GM19240 (cell line): Measurements from ENCODE around the gene FOXB1.

Experiments
- DNase-seq: peaks from one replicate; pipeline ENCODE4 v3.0.0; 2011; ENCODE audit warnings: low spot score; ENCODE audit not compliant: insufficient read length

The FOXB1 gene

DNA sequence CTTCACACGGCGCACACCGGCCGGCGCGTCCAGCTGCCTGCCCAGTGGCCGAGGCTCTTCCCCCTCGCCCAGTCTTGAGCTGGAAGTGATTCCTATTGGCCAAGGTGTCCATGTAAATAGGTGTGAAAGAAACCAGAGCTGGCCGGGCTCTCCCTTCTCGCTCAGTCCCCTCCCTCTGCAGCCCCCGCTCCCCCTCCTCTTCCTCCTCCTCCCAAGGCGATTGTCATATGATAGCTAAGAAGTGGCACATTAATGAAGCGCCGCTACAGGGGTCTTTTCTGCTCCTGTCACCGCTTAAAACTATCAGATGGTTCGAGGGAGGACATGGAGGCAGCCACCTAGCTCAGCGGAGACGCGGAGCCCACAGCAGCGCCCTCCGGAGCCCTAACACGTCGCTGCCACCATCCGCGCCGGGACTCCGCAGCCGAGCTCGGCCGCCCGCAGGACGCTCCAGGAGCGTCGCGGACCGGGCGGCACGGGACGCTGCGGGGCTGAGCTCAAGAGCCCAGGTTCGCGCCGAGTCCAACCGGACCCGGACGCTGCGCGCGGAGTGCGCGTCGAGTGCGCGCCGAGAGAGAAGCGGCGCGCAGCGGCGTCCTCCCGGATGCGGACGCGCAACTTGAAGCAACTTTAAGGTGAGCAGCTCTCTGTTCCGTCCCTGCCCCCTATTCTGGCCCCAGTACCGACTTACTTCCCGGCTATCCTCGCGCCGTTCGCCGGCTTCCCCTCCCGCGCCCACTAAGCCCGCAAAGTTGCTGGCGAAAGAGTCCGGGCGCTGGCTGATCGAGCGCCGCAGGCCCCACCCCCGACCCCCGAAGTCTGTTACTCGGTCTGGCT, at the start of gene FOXB1:
FOXB1 (plus strand) TSS at position 303 of the 837 bp plus-strand sequence. CDS start 653 bp downstream, outside the sequence.
- DNase-seq, result no peak

DNA sequence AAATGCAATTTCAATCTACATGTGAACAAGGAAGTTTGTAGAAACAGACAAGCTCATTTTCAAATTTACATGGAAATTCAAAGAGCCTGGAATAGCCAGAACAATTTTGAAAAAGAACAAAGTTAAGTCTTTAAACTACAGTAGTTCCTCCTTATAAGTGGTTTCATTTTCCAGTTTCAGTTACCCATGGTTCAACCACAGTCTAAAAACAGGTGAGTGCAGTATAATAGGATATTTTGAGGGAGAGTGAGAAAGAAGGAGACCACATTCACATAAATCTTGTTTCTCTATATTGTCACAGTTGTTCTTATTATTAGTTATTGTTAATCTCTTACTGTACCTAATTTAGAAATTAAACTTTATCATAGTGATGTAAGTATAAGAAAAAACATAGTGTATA, 45.8 kb upstream of the FOXB1 start:
- no peak for DNase-seq

DNA sequence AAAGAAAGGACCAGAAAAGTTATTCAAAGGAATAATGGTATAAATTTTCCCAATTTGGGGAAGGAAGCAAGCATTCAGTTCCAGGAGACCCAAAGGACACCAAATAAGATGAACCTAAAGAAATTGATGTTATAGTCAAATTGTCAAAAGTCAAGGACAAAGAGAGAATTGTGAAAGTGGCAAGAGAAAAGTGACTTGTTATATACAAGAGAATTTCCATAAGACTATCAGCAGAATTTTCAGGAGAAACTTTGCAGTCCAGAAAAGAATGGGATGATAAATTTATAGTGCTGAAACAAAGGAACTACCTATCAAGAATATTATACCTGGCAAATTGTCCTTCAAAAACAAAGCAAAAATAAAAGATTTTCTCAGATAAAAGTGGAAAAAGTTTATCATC, 43.8 kb upstream of the FOXB1 start:
- DNase-seq, result no peak

DNA sequence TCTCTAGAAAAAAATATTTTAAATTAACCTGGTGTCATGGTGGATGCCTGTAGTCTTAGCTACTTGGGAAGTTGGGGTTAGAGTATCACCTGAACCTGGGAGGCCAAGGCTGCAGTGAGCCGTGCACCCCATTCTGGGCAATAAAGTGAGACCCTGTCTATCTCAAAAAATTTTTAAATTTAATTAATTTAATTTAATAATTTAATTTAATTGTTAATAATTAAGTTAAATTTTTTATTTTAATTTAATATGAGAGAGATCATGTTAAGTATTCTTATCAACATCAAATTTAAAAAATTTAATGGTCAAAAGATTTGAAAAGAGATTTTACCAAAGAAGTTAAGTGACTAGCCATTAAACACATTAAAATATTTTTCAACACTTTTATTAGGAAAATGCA, 40.8 kb upstream of the FOXB1 start:
- DNase-seq, result no peak

DNA sequence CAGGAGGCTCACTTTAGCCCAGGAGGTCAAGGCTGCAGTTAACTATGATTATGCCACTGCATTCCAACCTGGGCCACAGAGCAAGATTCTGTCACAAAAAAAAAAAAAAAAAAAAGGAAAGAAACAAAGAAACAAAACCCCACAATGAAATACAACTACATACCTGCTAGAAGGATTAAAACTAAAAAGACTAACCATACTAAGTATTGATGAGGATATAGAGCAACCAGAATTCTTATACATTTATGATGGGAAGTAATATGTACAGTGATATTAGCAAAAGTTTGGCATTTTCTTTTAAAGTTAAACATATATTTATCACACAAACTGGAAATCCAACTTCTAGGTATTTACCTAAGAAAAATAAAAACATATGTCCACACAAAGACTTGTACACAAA, 40.2 kb upstream of the FOXB1 start:
- no peak for DNase-seq

DNA sequence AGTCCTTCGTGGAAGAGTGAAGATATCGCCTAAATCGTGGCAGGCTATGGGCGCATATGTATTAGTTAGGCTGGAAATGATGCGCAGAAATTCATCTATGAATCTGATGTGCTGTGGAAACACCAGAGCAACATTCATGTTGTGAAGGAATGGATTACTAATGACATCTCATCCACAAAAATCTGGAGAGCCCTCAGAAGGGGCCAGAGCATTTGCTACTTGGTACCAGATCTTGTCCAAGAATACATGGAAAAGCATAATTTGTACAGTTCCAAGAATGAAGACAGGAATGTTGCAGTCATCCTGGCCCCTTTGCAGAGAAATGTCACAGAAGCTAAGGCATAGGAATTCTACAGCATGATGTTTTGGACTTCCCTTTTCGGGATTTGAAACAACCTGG, 38.4 kb upstream of the FOXB1 start:
- no peak for DNase-seq

DNA sequence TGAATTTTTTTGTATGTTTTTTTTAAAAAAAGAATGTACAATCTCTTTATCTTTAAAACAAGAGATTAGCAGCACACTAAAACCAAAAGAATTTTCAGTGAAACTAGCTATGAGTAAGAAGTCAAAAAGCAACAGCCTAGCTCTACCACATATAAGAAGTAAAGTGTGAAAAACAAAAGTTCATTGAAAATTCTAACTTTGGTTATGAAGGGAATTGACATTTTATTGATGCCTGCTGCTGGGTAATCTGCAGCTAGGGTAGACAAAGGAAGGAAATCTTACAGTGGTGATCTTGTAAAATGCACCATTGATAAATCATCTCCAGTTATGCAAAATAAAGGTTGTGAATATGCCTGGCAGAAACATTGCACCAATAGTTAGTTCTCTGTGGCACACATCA, 37.8 kb upstream of the FOXB1 start:
- no peak for DNase-seq

DNA sequence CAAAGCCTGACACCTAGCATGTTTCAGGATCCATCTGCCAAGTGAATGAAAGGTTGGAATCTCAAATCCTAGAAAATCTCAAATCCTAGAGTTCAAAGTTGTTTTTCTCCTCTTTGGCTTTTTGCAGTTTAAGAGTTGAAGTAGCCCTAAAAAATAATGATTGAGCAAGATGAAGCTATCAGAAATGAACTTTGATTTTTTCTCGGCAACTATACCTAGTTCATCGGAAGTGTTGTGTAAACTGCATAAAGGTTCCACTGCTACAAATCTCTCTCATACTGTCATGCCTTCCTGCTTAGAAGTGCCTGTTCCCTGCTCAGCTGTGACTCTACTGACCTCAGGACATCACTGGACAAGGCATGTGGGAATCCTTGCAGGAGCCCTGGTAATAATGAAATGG, 35.8 kb upstream of the FOXB1 start:
- DNase-seq, result no peak

DNA sequence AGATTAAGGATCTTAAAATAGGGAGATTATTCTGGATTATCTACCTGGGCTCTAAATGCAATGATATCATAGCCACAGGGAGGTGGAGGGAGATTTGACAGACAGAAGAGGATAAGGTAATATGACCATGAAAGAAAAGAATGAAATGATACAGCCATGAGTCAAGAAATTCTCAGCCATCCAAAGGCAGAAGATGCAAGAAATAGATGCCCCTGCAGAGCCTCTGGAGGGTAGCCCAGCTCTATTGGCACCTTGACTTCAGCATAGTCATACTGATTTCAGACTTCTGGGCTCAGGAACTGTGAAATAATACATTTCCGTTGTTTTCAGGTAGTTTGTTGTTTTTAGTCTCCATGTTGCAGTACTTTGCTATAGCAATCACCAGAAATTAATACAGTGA, 31.9 kb upstream of the FOXB1 start:
- DNase-seq, result no peak

DNA sequence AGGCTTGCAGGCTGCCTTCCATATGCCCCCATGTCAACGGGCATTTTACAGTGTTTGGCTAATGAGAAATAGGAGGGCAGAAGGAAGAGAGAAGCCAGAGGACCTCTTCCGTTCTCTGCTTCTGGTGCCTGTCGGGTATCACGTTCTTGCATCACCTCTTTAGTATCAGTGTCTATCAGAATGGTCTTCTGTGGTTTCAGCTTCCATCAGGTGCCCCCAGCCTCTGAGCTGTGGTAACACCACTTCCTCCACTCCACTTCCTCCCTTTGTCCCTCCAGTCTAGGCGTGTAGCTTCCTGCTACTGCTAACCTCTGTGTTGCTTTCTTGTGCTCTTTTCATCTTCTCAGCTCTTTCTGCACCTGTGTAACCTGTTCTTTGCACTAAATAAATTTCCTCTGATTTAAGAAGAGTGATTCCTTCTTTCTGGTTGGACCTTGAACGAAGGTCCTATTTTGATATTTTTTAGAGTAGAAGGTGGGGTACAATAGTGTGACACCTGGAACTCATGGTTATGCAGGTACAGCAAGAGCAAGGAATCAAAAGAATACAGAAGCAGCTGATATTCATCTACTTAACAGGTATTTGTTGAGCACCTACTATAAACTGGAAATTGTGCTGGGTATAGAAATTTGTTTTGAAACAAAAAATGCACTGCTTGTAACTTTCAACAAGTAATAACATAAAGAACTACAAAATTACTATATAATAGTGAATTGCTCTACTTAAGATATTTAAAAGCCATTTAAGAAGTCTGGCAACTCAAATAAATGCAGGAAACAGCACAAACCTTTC, 27.4 kb upstream of the FOXB1 start:
- DNase-seq, result no peak

DNA sequence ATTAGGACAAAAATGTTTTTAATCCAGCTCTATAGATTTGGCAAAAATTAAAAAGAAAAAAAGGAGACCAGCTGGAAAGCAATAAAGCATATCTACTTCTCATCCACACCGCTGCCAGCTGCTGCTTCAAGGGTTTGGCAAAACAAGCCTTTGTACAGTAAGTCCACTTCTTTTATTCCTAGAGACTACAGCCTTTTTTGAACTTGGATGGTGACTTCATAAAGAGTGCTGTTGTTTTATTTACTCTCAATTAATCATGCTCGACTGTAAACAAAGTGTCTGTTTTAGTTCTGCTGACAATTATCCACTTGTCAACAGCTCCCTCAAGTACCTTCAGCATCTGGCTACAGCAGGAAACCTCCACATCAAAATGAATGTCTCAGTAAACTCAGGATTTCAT, 12.3 kb upstream of the FOXB1 start:
- DNase-seq, result no peak

DNA sequence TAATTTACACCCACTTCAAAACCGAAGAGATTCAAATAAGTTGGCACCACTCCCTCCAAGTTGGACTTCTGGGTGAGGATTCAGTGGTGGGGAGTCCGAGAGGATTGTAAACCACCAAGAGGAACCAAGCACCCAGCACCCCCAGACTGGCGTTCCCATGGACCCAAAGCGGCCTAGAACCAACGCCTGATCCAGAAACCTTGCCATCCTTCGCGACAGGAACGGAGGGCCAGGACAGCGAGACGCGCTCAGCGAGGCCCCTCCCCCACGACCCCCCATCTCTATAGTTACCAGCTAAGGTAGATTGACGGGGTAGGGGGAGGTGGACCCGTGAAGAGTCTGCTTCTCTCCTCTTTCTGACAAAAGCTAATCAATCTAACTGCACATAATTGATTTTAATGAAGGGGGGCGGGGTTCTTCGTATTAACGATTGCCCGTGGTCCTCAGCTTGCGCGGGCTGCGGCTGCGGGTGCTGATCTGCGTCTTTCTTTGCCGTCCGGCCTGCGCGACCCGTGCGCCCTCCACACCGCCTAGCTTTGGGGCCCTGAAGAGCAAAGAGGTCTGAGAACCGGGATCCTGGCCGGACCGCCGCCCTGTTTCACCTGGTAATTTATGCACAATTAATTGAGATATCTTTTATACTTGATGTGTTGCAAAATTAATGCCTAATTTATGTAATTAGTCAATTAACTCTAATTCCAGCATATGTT, 10.9 kb upstream of the FOXB1 start:
- no peak for DNase-seq

DNA sequence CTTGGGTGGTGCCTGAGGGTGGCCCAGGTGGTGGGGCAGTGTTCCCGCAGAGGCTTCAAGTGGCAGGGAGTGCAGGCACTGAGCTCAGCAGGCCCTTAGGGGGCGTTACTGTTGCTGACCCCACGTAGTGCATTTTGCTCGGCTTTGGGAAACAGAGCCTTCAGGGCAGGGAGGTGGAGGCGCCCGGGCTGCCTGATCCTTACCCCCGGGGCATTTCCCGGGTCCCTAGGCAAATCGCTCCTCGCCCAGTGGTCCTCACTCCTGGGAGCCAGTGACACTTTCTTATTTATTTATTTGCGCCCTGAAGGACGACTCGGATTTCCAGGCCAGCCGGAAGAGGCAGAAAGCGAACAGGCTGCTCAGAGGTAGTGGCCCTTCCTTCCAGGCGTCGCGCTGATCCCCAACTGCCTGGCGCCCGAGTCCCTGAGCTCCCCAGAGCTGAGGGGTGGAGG, 10.1 kb upstream of the FOXB1 start:
- DNase-seq, result no peak

DNA sequence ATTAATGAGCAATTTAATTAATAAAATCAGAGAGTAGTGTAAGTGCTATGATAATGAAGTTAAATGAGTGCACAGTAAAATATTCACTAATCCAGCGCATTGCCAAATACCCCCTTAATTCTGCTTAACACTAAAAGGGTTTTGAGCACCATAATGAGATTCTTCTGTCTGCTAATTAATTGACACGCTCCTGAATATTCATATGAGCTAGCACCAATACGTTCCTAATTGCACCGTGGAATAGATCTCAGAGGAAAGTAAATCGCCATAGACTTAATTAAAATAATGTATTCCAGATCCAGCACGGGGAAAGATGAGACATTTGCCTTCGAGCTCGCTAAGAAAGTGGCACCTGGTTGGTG, 9.6 kb upstream of the FOXB1 start:
- no peak for DNase-seq

DNA sequence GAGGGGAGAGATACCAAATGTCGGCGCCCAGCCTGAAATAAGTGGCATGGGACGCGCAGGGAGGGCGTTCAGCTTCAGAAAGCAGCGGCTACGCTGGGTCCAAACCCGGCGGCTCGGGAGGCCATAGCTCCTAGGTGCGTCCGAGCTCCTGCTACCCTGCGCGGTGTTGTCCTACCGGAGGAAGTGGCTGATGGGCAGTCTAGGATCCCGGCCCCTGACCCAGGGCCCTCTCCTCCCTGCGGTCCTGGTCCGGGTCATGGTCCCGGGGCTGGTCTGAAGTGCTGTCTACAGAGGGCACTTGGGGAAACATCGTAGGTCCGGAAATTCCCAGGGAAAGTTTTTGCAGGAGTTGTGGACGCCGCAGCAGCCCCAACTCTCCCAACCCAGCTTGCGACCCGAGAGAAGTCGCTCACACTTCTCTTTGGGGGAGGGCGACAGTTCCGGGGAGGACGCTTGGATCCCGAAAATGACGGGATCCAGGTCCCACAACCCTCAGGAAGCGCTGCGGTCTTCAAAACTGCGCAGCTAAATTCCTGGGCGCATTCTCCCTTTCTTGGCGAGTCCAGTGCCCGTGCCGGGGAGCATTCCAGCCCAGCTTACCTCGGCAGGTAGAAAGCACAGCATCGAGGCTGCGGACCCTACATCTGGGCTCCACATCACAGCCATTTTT, 9.1 kb upstream of the FOXB1 start:
- no peak for DNase-seq

DNA sequence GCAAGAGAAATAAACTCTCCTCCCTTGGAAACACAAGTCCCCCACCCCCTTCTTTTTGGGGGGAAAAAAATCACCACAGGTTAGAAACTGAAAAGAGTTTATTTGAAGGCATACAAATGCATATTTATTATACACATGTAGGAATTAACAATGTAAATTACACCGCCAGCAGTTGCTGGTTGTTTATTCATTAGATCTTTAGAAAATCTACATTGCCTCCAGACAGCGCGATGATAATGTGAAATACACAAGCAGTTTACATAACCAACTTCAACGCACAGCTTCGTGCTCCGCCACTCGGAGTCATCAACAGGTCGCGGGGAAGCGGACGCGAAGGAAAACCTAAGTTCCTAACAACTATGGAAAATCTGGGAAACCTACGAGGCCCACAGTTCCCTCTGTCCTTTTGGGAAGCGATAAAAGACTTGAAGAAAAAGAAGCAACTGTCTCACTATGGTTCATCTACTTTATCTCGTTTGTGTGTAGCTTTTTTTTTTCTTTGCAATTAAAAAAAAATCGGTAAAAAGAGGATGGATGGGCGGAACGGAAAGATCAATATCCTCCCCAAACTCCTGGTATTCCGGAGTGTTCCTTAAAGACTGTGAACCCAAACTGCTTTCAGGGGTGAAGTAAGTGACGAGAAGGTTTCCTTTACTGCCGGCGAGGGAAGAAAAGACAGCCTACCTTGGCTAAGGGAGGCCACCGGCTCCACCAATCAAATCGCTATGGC, 8.4 kb upstream of the FOXB1 start:
- DNase-seq, result no peak

DNA sequence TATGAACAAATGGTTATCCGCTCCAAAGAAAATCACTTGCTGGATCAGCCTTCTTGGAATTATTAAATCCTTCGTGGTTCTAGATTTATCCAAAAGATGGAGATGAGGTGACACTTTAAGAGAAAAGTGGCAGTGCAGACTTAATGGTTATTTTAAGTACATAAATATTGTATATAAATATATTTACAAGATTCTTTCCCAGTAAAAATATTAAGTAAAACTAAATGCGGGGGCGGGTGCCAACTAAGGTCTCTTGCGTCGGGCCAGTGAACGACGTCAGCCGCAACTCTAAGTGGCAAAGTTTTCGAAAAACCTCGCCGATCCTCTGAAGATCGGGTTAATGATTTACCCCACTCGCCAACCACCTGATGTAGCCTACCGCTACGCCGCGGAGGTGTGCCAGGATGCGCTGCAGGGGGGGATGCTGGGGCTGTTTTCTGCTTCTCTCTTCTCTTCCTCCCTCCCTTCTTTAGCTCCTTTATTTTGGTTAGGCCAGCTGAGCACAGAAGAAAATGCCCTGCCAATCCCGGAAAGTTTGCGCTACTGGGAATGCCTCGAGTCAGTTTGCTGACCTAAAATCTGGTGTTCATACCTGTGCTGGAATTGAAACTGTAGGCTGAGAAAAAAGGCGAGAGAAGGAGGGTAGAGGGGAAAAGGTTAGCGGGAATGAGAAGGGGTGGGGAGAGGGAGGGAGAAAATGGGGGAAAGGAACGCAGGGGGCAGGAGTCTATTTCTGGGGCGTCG, 7.6 kb upstream of the FOXB1 start:
- no peak for DNase-seq

DNA sequence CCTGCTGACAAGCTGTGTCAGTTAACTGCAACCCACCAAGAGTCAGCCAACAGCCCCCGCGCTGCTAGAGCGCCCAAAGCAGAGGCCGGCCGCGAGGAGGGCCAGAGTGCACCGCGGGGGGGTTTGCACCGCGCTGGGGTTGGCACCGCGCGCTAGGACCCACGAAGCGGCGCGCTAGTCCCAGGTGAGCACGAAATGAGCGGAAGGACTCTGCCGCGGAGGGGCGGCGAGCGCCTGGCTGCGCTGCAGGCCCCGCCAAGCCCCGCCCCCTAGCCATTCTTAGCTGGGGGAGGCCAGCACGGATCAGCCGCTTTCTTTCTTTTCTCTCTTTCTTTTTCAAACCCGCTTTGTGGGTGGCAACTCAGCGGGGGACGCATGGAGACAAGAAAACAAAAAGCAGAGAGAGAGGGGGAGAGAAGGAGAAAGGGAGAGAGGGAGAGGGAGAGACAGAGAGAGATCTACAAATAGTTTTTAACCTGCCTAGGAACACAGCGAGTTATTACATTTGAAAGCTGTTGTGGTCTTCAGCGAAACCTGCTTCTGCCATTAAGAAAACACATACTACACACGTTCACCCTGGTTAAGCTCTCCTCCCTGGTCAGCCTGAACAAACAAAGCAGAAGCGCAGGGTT, 6.9 kb upstream of the FOXB1 start:
- peak; percentile 47 for DNase-seq

DNA sequence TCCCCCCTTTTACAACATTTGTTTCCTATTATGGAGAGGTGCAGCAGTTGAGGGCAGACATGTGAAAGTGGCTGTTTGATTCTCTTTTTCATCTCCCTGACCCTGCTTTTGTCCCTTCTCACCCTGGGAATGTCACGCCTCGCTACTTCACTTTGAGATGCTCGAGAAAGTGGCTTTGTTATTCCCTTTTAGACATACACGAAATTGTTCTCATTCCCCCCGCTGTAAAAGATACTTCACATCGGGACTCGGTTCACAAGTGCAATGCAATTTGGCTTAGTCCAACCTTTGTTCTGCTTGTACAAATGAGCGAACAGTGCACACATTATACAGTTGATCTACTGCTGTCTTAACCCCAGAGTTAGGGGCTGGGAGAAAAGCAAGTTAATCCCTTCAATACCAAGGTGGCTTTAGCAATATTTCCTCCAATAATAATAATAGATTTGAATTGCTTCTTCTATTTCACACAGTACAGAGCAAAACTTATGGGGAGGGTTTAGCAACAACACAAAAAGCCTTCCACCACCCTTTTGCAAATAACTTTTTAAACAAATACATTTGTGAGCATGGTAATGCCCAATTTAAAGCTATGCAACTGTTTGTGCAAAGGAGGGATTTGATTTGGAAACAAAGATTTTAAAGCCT, 5.7 kb upstream of the FOXB1 start:
- DNase-seq, result no peak
